ENCODE results near the gene TARS1.
A peak's percentile ranks its signal among the peaks of the same experiment; 100 is the strongest.

TARS1 gene

GRCh38 chr5:33440482-33441240 lies at the start of gene TARS1 (continued):
- TF ChIP-seq ZNF560 (tag by site-specific recombination; IDR thresholded peaks at IDR 0.05; ENCODE audit: borderline replicate concordance) (no peak), ZNF223 (tag by site-specific recombination; IDR thresholded peaks at IDR 0.05) (no peak), ZNF266 (tag by site-specific recombination; IDR thresholded peaks at IDR 0.05; ENCODE audit: low read depth) (no peak), ZNF623 (tag by site-specific recombination; IDR thresholded peaks at IDR 0.05) (no peak), ZNF768 (tag by site-specific recombination; IDR thresholded peaks at IDR 0.05) (no peak), ZNF24 (tag by site-specific recombination; IDR thresholded peaks at IDR 0.05) (0 out of 2 replicates have a peak, but pooled peaks have one; percentile 27), SP3 (tag by site-specific recombination; IDR thresholded peaks at IDR 0.05) (peak; percentile 82), ZNF747 (tag by site-specific recombination; IDR thresholded peaks at IDR 0.05) (no peak), RBAK (tag by site-specific recombination; IDR thresholded peaks at IDR 0.05) (no peak), ZNF658 (tag by site-specific recombination; IDR thresholded peaks at IDR 0.05) (no peak), HOXC10 (CRISPR knock-in tag; IDR thresholded peaks at IDR 0.05) (no peak), HOXA7 (CRISPR knock-in tag; IDR thresholded peaks at IDR 0.05; ENCODE audit: borderline replicate concordance) (no peak), ZNF571 (tag by site-specific recombination; IDR thresholded peaks at IDR 0.05) (no peak), ZNF274 (IDR thresholded peaks at IDR 0.05; ENCODE audit: low read length) (no peak), ZNF274 (tag by site-specific recombination; IDR thresholded peaks at IDR 0.05; ENCODE audit: borderline replicate concordance) (no peak), ZNF548 (tag by site-specific recombination; IDR thresholded peaks at IDR 0.05) (no peak), SETDB1 (IDR thresholded peaks at IDR 0.05; ENCODE audit: insufficient read length, low read length) (no peak), ZNF335 (tag by site-specific recombination; conservative IDR thresholded peaks at IDR 0.05) (peak; percentile 50; the same call in 1 of the 2 replicates), ZNF404 (tag by site-specific recombination; IDR thresholded peaks at IDR 0.05) (no peak), ZNF175 (tag by site-specific recombination; IDR thresholded peaks at IDR 0.05) (no peak), ZNF48 (tag by site-specific recombination; IDR thresholded peaks at IDR 0.05) (no peak), ZBTB6 (tag by site-specific recombination; IDR thresholded peaks at IDR 0.05) (no peak), ZNF521 (tag by site-specific recombination; IDR thresholded peaks at IDR 0.05) (no peak), ZBTB21 (tag by site-specific recombination; IDR thresholded peaks at IDR 0.05) (peak; percentile 24; the same call in 1 of the 2 replicates), ZNF518A (tag by site-specific recombination; conservative IDR thresholded peaks at IDR 0.05; ENCODE audit: low read depth) (peak; percentile 92), CTCF (tag by site-specific recombination; IDR thresholded peaks at IDR 0.05) (no peak), ZNF639 (tag by site-specific recombination; IDR thresholded peaks at IDR 0.05) (peak; percentile 83), ZFP69B (tag by site-specific recombination; IDR thresholded peaks at IDR 0.05) (peak; percentile 89), OSR2 (tag by site-specific recombination; IDR thresholded peaks at IDR 0.05) (peak; percentile 98), ZNF645 (tag by site-specific recombination; IDR thresholded peaks at IDR 0.05) (no peak), KLF1 (tag by site-specific recombination; IDR thresholded peaks at IDR 0.05) (no peak), ZNF610 (tag by site-specific recombination; IDR thresholded peaks at IDR 0.05; ENCODE audit: borderline replicate concordance) (peak; percentile 20; the same call in 1 of the 2 replicates)
